A673 (cell line): Measurements from ENCODE around the gene IQCN. TPM values are rescaled to one million over a fixed set of nuclear protein-coding genes. Genes with fewer than 3 reads are reported as not detected.

Experiments used
- BruUV-seq: library from RNA; stranded (reverse); fragments of 400-500 nt; replicated peaks from 2 replicates; lab custom pipeline; 2021; lab: Mats Ljungman, UMichigan
- CTCF ChIA-PET: fragments of 300-600 bp; sonication (Branson Sonifier 250); formaldehyde crosslinking; loops from one replicate; lab custom pipeline; 2022; ENCODE audit warnings: antibody characterized with exemption; lab: Charles Lee
- POLR2A ChIA-PET: fragments of 300-600 bp; sonication (Branson Sonifier 250); formaldehyde crosslinking; loops from one replicate; lab custom pipeline; 2022; ENCODE audit warnings: antibody characterized with exemption; ENCODE audit not compliant: low non-redundant PET; lab: Charles Lee
- DNase-seq: peaks from one replicate; pipeline ENCODE4 v3.0.0-alpha.2; 2015; ENCODE audit warnings: low spot score
- H3K27ac ChIP-seq: fragments of 200-600 bp; sonication (generic); 2 replicates; pipeline ENCODE4 v1.5.1; 2016; ENCODE audit warnings: mixed run types, low read depth, mild to moderate bottlenecking, mixed read lengths, antibody characterized with exemption, low read length; ENCODE audit not compliant: poor library complexity, severe bottlenecking
- H3K27me3 ChIP-seq: fragments of 200-600 bp; sonication (generic); replicated peaks from 2 replicates; pipeline ENCODE4 v1.6.1; 2017; ENCODE audit warnings: mixed run types, low read depth, mild to moderate bottlenecking, mixed read lengths, antibody characterized with exemption, low read length; ENCODE audit not compliant: insufficient read depth, poor library complexity
- H3K36me3 ChIP-seq: fragments of 200-600 bp; sonication (generic); 2 replicates; pipeline ENCODE4 v1.6.1; 2016; ENCODE audit warnings: mixed run types, mild to moderate bottlenecking, mixed read lengths, antibody characterized with exemption, low read length; ENCODE audit not compliant: insufficient read depth, poor library complexity, severe bottlenecking
- H3K4me1 ChIP-seq: fragments of 200-600 bp; sonication (generic); 2 replicates; pipeline ENCODE4 v1.6.1; 2017; ENCODE audit warnings: mixed run types, mild to moderate bottlenecking, mixed read lengths, antibody characterized with exemption, low read length; ENCODE audit not compliant: insufficient read depth, poor library complexity, severe bottlenecking
- H3K4me3 ChIP-seq: fragments of 200-600 bp; sonication (generic); 2 replicates; pipeline ENCODE4 v1.5.1; 2016; ENCODE audit warnings: low read depth, mixed run types, mild to moderate bottlenecking, mixed read lengths, low read length; ENCODE audit not compliant: poor library complexity, severe bottlenecking
- H3K9me3 ChIP-seq: fragments of 200-600 bp; sonication (generic); 2 replicates; pipeline ENCODE4 v1.6.1; 2016; ENCODE audit warnings: mixed run types, low read depth, mild to moderate bottlenecking, mixed read lengths, antibody characterized with exemption, low read length; ENCODE audit not compliant: poor library complexity, severe bottlenecking
- EZH2 ChIP-seq: fragments of 200-600 bp; sonication (generic); IDR thresholded peaks from 2 replicates; pipeline ENCODE4 v1.6.1; 2017; ENCODE audit warnings: borderline replicate concordance, low read depth, mild to moderate bottlenecking, mixed read lengths, antibody characterized with exemption, low read length; ENCODE audit not compliant: poor library complexity, severe bottlenecking
- intact Hi-C: fragments of 100-400 bp; cut with micrococcal nuclease; formaldehyde crosslinking; loops from one replicate; pipeline ENCODE4 v1.10.0; 2022; ENCODE audit not compliant: unreplicated experiment
- total RNA-seq: library from RNA; stranded (reverse); gene quantifications from 2 replicates; pipeline ENCODE4 v1.2.3, GENCODE V29; 2021
- TF ChIP-seq, protein P1 (sequence below): fragments of 300-800, 200-600 bp; sonication (generic); conservative IDR thresholded peaks from 2 replicates; pipeline ENCODE4 v1.5.1; 2017; ENCODE audit warnings: low read depth, mild to moderate bottlenecking, antibody characterized with exemption, low read length, moderate library complexity, mixed read lengths

Gene IQCN
- total RNA-seq, 1 experiment from 2014 or later: 10.2 TPM

GRCh38 chr19:18219911-18220631 lies 54.2 kb downstream of the IQCN start:
- no peak overlapping the region for H3K27ac ChIP-seq
- no peak overlapping the region for H3K4me3 ChIP-seq
- H3K36me3 ChIP-seq: no peaks in the 10 kb centered on the region
- no peak for DNase-seq
- no peaks in the 10 kb centered on the region for H3K4me1 ChIP-seq
- ChIA-PET POLR2A (no interaction called here), CTCF (no interaction called here)
- intact Hi-C loops: no loop called here
- BruUV-seq: no TSS peak
- no peak for TF ChIP-seq EZH2
- TF ChIP-seq, protein P1, sequence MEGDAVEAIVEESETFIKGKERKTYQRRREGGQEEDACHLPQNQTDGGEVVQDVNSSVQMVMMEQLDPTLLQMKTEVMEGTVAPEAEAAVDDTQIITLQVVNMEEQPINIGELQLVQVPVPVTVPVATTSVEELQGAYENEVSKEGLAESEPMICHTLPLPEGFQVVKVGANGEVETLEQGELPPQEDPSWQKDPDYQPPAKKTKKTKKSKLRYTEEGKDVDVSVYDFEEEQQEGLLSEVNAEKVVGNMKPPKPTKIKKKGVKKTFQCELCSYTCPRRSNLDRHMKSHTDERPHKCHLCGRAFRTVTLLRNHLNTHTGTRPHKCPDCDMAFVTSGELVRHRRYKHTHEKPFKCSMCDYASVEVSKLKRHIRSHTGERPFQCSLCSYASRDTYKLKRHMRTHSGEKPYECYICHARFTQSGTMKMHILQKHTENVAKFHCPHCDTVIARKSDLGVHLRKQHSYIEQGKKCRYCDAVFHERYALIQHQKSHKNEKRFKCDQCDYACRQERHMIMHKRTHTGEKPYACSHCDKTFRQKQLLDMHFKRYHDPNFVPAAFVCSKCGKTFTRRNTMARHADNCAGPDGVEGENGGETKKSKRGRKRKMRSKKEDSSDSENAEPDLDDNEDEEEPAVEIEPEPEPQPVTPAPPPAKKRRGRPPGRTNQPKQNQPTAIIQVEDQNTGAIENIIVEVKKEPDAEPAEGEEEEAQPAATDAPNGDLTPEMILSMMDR: no peak
- peaks cover 15% of the 10 kb centered on the region for H3K27me3 ChIP-seq
- no peaks in the 10 kb centered on the region for H3K9me3 ChIP-seq

GRCh38 chr19:18218600-18218999 lies 55.7 kb downstream of the IQCN start:
- Histone ChIP-seq H3K4me1 (no peaks in the 10 kb centered on the region), H3K36me3 (no peaks in the 10 kb centered on the region), H3K27ac (no peak overlapping the region), H3K27me3 (peaks cover 4% of the 10 kb centered on the region), H3K4me3 (no peak overlapping the region), H3K9me3 (no peaks in the 10 kb centered on the region)
- BruUV-seq: no TSS peak
- TF ChIP-seq, protein P1: no peak
- TF ChIP-seq EZH2: no peak
- ChIA-PET CTCF (no interaction called here), POLR2A (no interaction called here)
- no peak for DNase-seq
- intact Hi-C loops: no loop called here

DNA sequence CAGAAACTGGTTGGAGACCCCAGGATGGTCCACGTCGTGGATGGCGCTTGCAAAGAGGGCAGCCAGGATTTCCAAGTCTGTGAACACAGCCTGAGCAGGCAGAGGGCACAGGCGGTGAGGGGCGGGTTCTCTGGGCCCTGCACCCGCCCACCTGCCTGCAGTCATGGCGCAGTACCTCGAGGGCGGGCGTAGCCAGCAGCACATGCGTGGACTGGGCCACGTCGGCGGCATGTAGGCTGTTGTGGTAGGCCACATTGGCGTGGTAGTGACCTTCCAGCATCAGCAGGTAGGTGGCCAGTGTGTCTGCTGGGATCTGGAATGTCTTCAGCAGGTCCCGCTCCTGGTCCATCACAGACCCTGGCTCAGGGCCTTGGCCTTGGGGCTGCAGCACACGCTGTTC lies 56.1 kb downstream of the IQCN start:
- ChIA-PET CTCF (no interaction called here), POLR2A (no interaction called here)
- no peaks in the 10 kb centered on the region for H3K36me3 ChIP-seq
- intact Hi-C loops: no loop called here
- DNase-seq: no peak
- H3K27me3 ChIP-seq: peaks cover 4% of the 10 kb centered on the region
- H3K4me1 ChIP-seq: no peaks in the 10 kb centered on the region
- BruUV-seq: no TSS peak
- no peak overlapping the region for H3K4me3 ChIP-seq
- H3K9me3 ChIP-seq: no peaks in the 10 kb centered on the region
- TF ChIP-seq, protein P1: no peak
- no peak for TF ChIP-seq EZH2
- no peak overlapping the region for H3K27ac ChIP-seq
